H9 (cell line): Measurements from ENCODE around the gene SRM. TPM values are rescaled to one million over a fixed set of nuclear protein-coding genes. Genes with fewer than 3 reads are reported as not detected.
A peak's percentile ranks its signal among the peaks of the same experiment; 100 is the strongest.

Experiments used
- DNase-seq: peaks from one replicate; pipeline ENCODE4 v3.0.0-alpha.2; 2017
- H2AFZ ChIP-seq: one replicate; pipeline ENCODE4 v1.6.1; 2013; ENCODE audit warnings: mild to moderate bottlenecking, low read length, control low read depth, moderate library complexity
- H2AK5ac ChIP-seq: 2 replicates; pipeline ENCODE4 v1.6.1; 2013; ENCODE audit warnings: low read length, control low read depth, mixed read lengths; ENCODE audit not compliant: insufficient read length
- H2BK120ac ChIP-seq: one replicate; pipeline ENCODE4 v1.6.1; 2013; ENCODE audit warnings: low read depth, mild to moderate bottlenecking, low read length, control low read depth, inconsistent platforms; ENCODE audit not compliant: poor library complexity, severe bottlenecking
- H2BK12ac ChIP-seq: 2 replicates; pipeline ENCODE4 v1.6.1; 2013; ENCODE audit warnings: low read length, control low read depth, mixed read lengths, low read depth; ENCODE audit not compliant: insufficient read length
- H2BK15ac ChIP-seq: 2 replicates; pipeline ENCODE4 v1.6.1; 2013; ENCODE audit warnings: low read depth, low read length, control low read depth
- H2BK20ac ChIP-seq: one replicate; pipeline ENCODE4 v1.6.1; 2013; ENCODE audit warnings: low read depth, mild to moderate bottlenecking, low read length, control low read depth, inconsistent platforms; ENCODE audit not compliant: poor library complexity, severe bottlenecking
- H2BK5ac ChIP-seq: 2 replicates; pipeline ENCODE4 v1.6.1; 2013; ENCODE audit warnings: low read length, control low read depth, mixed read lengths; ENCODE audit not compliant: insufficient read length
- H3K14ac ChIP-seq: 2 replicates; pipeline ENCODE4 v1.6.1; 2013; ENCODE audit warnings: low read length, control low read depth; ENCODE audit not compliant: insufficient read depth
- H3K18ac ChIP-seq: 2 replicates; pipeline ENCODE4 v1.6.1; 2013; ENCODE audit warnings: low read depth, mild to moderate bottlenecking, mixed read lengths, low read length, control low read depth; ENCODE audit not compliant: insufficient read length
- H3K23ac ChIP-seq: 2 replicates; pipeline ENCODE4 v1.6.1; 2013; ENCODE audit warnings: low read length, control low read depth, mixed read lengths, low read depth; ENCODE audit not compliant: insufficient read length
- H3K23me2 ChIP-seq: 2 replicates; pipeline ENCODE4 v1.6.1; 2013; ENCODE audit warnings: low read depth, mild to moderate bottlenecking, mixed read lengths, low read length, control low read depth; ENCODE audit not compliant: insufficient read length, poor library complexity, severe bottlenecking
- H3K27ac ChIP-seq: 2 replicates; pipeline ENCODE4 v1.5.1; 2013; ENCODE audit warnings: low read length, control low read depth, mixed read lengths, low read depth; ENCODE audit not compliant: insufficient read length
- H3K27me3 ChIP-seq: 2 replicates; pipeline ENCODE4 v1.6.1; 2013; ENCODE audit warnings: low read length, control low read depth, inconsistent platforms; ENCODE audit not compliant: insufficient read depth
- H3K4ac ChIP-seq: 2 replicates; pipeline ENCODE4 v1.6.1; 2013; ENCODE audit warnings: low read depth, mild to moderate bottlenecking, control low read depth, inconsistent platforms, low read length, moderate library complexity
- H3K4me1 ChIP-seq: 2 replicates; pipeline ENCODE4 v1.6.1; 2013; ENCODE audit warnings: low read length, control low read depth, inconsistent platforms; ENCODE audit not compliant: insufficient read depth
- H3K4me2 ChIP-seq: 2 replicates; pipeline ENCODE4 v1.6.1; 2013; ENCODE audit warnings: low read length, control low read depth, mixed read lengths; ENCODE audit not compliant: insufficient read length, insufficient read depth
- H3K56ac ChIP-seq: 2 replicates; pipeline ENCODE4 v1.6.1; 2013; ENCODE audit warnings: low read depth, mild to moderate bottlenecking, mixed read lengths, low read length, control low read depth; ENCODE audit not compliant: insufficient read length
- H3K79me1 ChIP-seq: 2 replicates; pipeline ENCODE4 v1.6.1; 2013; ENCODE audit warnings: low read depth, mild to moderate bottlenecking, moderate library complexity, low read length, control low read depth, inconsistent platforms; ENCODE audit not compliant: insufficient read depth, poor library complexity, severe bottlenecking
- H3K79me2 ChIP-seq: 2 replicates; pipeline ENCODE4 v1.6.1; 2013; ENCODE audit warnings: low read length, control low read depth, inconsistent platforms; ENCODE audit not compliant: insufficient read depth
- H3K9ac ChIP-seq: 2 replicates; pipeline ENCODE4 v1.6.1; 2013; ENCODE audit warnings: low read length, control low read depth, mixed read lengths; ENCODE audit not compliant: insufficient read length; ENCODE audit errors: extremely low read depth
- H3K9me3 ChIP-seq: one replicate; pipeline ENCODE4 v1.6.1; 2013; ENCODE audit warnings: low read depth, low read length, inconsistent platforms; ENCODE audit not compliant: control insufficient read depth
- H3T11ph ChIP-seq: one replicate; pipeline ENCODE4 v1.6.1; 2013; ENCODE audit warnings: mild to moderate bottlenecking, low read length, control low read depth, inconsistent platforms
- H4K20me1 ChIP-seq: one replicate; pipeline ENCODE4 v1.6.1; 2013; ENCODE audit not compliant: control insufficient read depth, insufficient read length, insufficient read depth
- H4K5ac ChIP-seq: 2 replicates; pipeline ENCODE4 v1.6.1; 2013; ENCODE audit warnings: low read depth, mild to moderate bottlenecking, mixed read lengths, low read length, control low read depth; ENCODE audit not compliant: insufficient read length
- H4K8ac ChIP-seq: replicated peaks from 2 replicates; pipeline ENCODE4 v1.6.1; 2013; ENCODE audit warnings: low read length, control low read depth, mixed read lengths, low read depth; ENCODE audit not compliant: insufficient read length
- H4K91ac ChIP-seq: 2 replicates; pipeline ENCODE4 v1.6.1; 2013; ENCODE audit warnings: low read depth, mild to moderate bottlenecking, moderate library complexity, mixed read lengths, low read length, control low read depth; ENCODE audit not compliant: insufficient read length
- H3K27ac Mint-ChIP-seq, 3 experiments: 2 replicates in 2 of 3; 3 replicates in 1 of 3; pipeline ENCODE4 v1.8.0; 2020 to 2021; ENCODE audit warnings: mixed read lengths in 3 of 3, mild to moderate bottlenecking in 1 of 3, moderate library complexity in 1 of 3
- H3K27me3 Mint-ChIP-seq: 2 replicates; pipeline ENCODE4 v1.8.0; 2021; ENCODE audit warnings: low read depth, mild to moderate bottlenecking, moderate library complexity, mixed read lengths
- H3K36me3 Mint-ChIP-seq, 3 experiments: 2 replicates in 2 of 3; 3 replicates in 1 of 3; pipeline ENCODE4 v1.8.0; 2020 to 2021; ENCODE audit warnings: low read depth in 3 of 3, mixed read lengths in 3 of 3; ENCODE audit not compliant: insufficient read depth in 1 of 3
- H3K4me1 Mint-ChIP-seq, 2 experiments: 2 replicates each; pipeline ENCODE4 v1.8.0; 2020; ENCODE audit warnings: mixed read lengths in 2 of 2
- H3K4me3 Mint-ChIP-seq, 2 experiments: 2 replicates in 1 of 2; 3 replicates in 1 of 2; pipeline ENCODE4 v1.8.0; 2020 to 2021; ENCODE audit warnings: mild to moderate bottlenecking in 2 of 2, mixed read lengths in 2 of 2, moderate library complexity in 1 of 2
- H3K9me3 Mint-ChIP-seq, 2 experiments: 2 replicates in 1 of 2; 3 replicates in 1 of 2; pipeline ENCODE4 v1.8.0; 2020; ENCODE audit warnings: mild to moderate bottlenecking in 2 of 2, mixed read lengths in 2 of 2, moderate library complexity in 1 of 2
- CTCF ChIP-seq: fragments of 200-600 bp; sonication (generic); conservative IDR thresholded peaks from 3 replicates; pipeline ENCODE4 v1.8.0; 2021; ENCODE audit warnings: antibody characterized with exemption, mild to moderate bottlenecking
- WGBS: extraction: QIAGEN DNeasy Blood & Tissue Kit; methylation state at CpG from one replicate; pipeline ENCODE4 v1.1.7; 2013; ENCODE audit warnings: missing lambda C conversion rate, low lambda C conversion rate, mixed read lengths; ENCODE audit not compliant: insufficient read length; ENCODE audit errors: extremely low coverage; 5-methylcytosine and 5-hydroxymethylcytosine counted together
- total RNA-seq: library from RNA; stranded (reverse); gene quantifications from 2 replicates; pipeline ENCODE4 v1.2.1, GENCODE V29; 2021

The SRM gene
- total RNA-seq, 1 experiment from 2014 or later, result 196 TPM

- H3K36me3 Mint-ChIP-seq, result peaks cover 51 to 91% (median 84%) of the 10 kb centered on the region in 3 experiments
- Histone ChIP-seq H3K4me2 (no peak overlapping the region), H2BK15ac (no peak overlapping the region), H3K23ac (no peak overlapping the region), H2BK120ac (no peak overlapping the region), H2BK5ac (no peak overlapping the region), H3K9ac (no peak overlapping the region), H3K18ac (no peak overlapping the region), H3K79me2 (no peaks in the 10 kb centered on the region), H2AFZ (no peak overlapping the region), H3K14ac (no peak overlapping the region), H3K27me3 (no peaks in the 10 kb centered on the region), H3K79me1 (no peaks in the 10 kb centered on the region), H3T11ph (no peak overlapping the region), H2AK5ac (no peak overlapping the region), H3K56ac (no peak overlapping the region), H3K27ac (no peak overlapping the region), H2BK20ac (no peak overlapping the region), H3K4me1 (no peaks in the 10 kb centered on the region), H2BK12ac (no peak overlapping the region), H3K4ac (no peak overlapping the region), H4K20me1 (no peaks in the 10 kb centered on the region), H3K23me2 (no peaks in the 10 kb centered on the region), H4K91ac (no peak overlapping the region), H3K9me3 (no peaks in the 10 kb centered on the region), H4K5ac (peak overlapping the region; percentile 7), H4K8ac (no peak overlapping the region)
- WGBS, result no CpG with 5 or more reads among the region's 15 CpGs
- H3K27ac Mint-ChIP-seq, result peak overlapping the region in 1 of 3 experiments; percentile 54; a peak in 3 of 7 replicates
- no peaks in the 10 kb centered on the region for H3K9me3 Mint-ChIP-seq
- no peak overlapping the region for H3K4me3 Mint-ChIP-seq
- no peak for DNase-seq
- peaks cover 2 to 5% of the 10 kb centered on the region in 2 experiments; a peak in 1 of 4 replicates for H3K4me1 Mint-ChIP-seq
- TF ChIP-seq CTCF, result no peak
- no peaks in the 10 kb centered on the region for H3K27me3 Mint-ChIP-seq
Observed at GRCh38 chr1:11071463-11072215, 11.8 kb upstream of the SRM start.
